PC-9 (cell line): Measurements from ENCODE around the gene SIRPD. TPM values are rescaled to one million over a fixed set of nuclear protein-coding genes. Genes with fewer than 3 reads are reported as not detected.

ENCODE experiments used
- BruUV-seq: library from RNA; stranded (reverse); fragments of 400-500 nt; replicated peaks from 2 replicates; lab custom pipeline; 2021; lab: Mats Ljungman, UMichigan
- CTCF ChIA-PET: fragments of 300-600 bp; sonication (Branson Sonifier 250); formaldehyde crosslinking; loops from one replicate; lab custom pipeline; 2022; ENCODE audit warnings: antibody characterized with exemption; lab: Charles Lee
- POLR2A ChIA-PET: fragments of 300-600 bp; sonication (Branson Sonifier 250); formaldehyde crosslinking; loops from one replicate; lab custom pipeline; 2022; ENCODE audit warnings: antibody characterized with exemption; ENCODE audit not compliant: unreplicated experiment; lab: Charles Lee
- DNase-seq, 2 experiments: peaks; one replicate each; pipeline versions ENCODE4 v3.0.0 to v3.0.0-alpha.2; 2015 to 2022; ENCODE audit warnings: mixed read lengths in 1 of 2
- H2AFZ ChIP-seq: fragments of 200-600 bp; sonication (generic); 2 replicates; pipeline ENCODE4 v1.8.1; 2017; ENCODE audit warnings: antibody characterized with exemption
- H3F3A ChIP-seq: fragments of 200-600 bp; sonication (generic); 2 replicates; pipeline ENCODE4 v1.8.1; 2017; ENCODE audit warnings: antibody characterized with exemption, mild to moderate bottlenecking, low read depth; ENCODE audit not compliant: insufficient read depth
- H3K27ac ChIP-seq: fragments of 200-600 bp; sonication (generic); 2 replicates; pipeline ENCODE4 v1.6.1; 2016; ENCODE audit warnings: mixed run types
- H3K27me3 ChIP-seq: fragments of 200-600 bp; sonication (generic); 2 replicates; pipeline ENCODE4 v1.6.1; 2016; ENCODE audit warnings: low read depth, mixed run types; ENCODE audit not compliant: insufficient read depth
- H3K36me3 ChIP-seq: fragments of 200-600 bp; sonication (generic); 2 replicates; pipeline ENCODE4 v1.6.1; 2016; ENCODE audit warnings: low read depth, mixed run types
- H3K4me1 ChIP-seq: fragments of 200-600 bp; sonication (generic); replicated peaks from 2 replicates; pipeline ENCODE4 v1.6.1; 2016; ENCODE audit warnings: mixed run types; ENCODE audit not compliant: insufficient read depth
- H3K4me2 ChIP-seq: fragments of 200-600 bp; sonication (generic); 2 replicates; pipeline ENCODE4 v1.6.1; 2017; ENCODE audit warnings: mixed run types
- H3K4me3 ChIP-seq: fragments of 200-600 bp; sonication (generic); 2 replicates; pipeline ENCODE4 v1.6.1; 2016; ENCODE audit warnings: mixed run types
- H3K79me2 ChIP-seq: fragments of 200-600 bp; sonication (generic); 2 replicates; pipeline ENCODE4 v1.6.1; 2017; ENCODE audit warnings: low read depth, mixed run types
- H3K9me2 ChIP-seq: fragments of 200-600 bp; sonication (generic); 2 replicates; pipeline ENCODE4 v1.8.1; 2017; ENCODE audit warnings: mild to moderate bottlenecking; ENCODE audit not compliant: insufficient read depth
- H3K9me3 ChIP-seq: fragments of 200-600 bp; sonication (generic); 2 replicates; pipeline ENCODE4 v1.8.1; 2016; ENCODE audit warnings: low read depth; ENCODE audit not compliant: insufficient read depth
- H4K20me1 ChIP-seq: fragments of 200-600 bp; sonication (generic); 2 replicates; pipeline ENCODE4 v1.8.1; 2017; ENCODE audit not compliant: insufficient read depth
- CTCF ChIP-seq: fragments of 200-600 bp; sonication (generic); conservative IDR thresholded peaks from 2 replicates; pipeline ENCODE4 v1.6.1; 2017; ENCODE audit warnings: mixed run types, antibody characterized with exemption, mild to moderate bottlenecking, moderate library complexity
- EZH2 ChIP-seq: fragments of 200-600 bp; sonication (generic); IDR thresholded peaks from 2 replicates; pipeline ENCODE4 v1.8.0; 2017; ENCODE audit warnings: antibody characterized with exemption, low read depth
- intact Hi-C: fragments of 100-400 bp; cut with micrococcal nuclease; formaldehyde crosslinking; loops from one replicate; pipeline ENCODE4 v1.10.0; 2022; ENCODE audit not compliant: unreplicated experiment
- total RNA-seq: library from RNA; stranded (reverse); gene quantifications from 2 replicates; pipeline ENCODE4 v1.2.3, GENCODE V29; 2021

Gene SIRPD
- total RNA-seq, 1 experiment from 2014 or later: 0.37 TPM

GRCh38 chr20:1508574-1508973 lies 48.9 kb downstream of the SIRPD start:
- Histone ChIP-seq H3F3A (peaks cover 17% of the 10 kb centered on the region), H3K79me2 (no peaks in the 10 kb centered on the region), H4K20me1 (no peaks in the 10 kb centered on the region), H3K4me1 (peaks cover 28% of the 10 kb centered on the region), H2AFZ (no peak overlapping the region), H3K36me3 (no peaks in the 10 kb centered on the region), H3K9me3 (peaks cover 8% of the 10 kb centered on the region), H3K4me3 (no peak overlapping the region), H3K27ac (no peak overlapping the region), H3K27me3 (no peaks in the 10 kb centered on the region), H3K9me2 (no peaks in the 10 kb centered on the region), H3K4me2 (no peak overlapping the region)
- ChIA-PET POLR2A (no interaction called here), CTCF (interaction anchor here (0.6 to 1.8 kb wide), 4 partner anchors 54 to 268 kb away, joined by 3 to 7 read pairs (median 3); no protein-coding TSS in a partner anchor)
- DNase-seq: no peak
- intact Hi-C loops: loop anchor here (5.0 kb wide), 1 partner anchor 124 kb away; no protein-coding TSS in a partner anchor
- no TSS peak for BruUV-seq
- TF ChIP-seq EZH2: no peak
- TF ChIP-seq CTCF: no peak

GRCh38 chr20:1507276-1507675 lies 50.2 kb downstream of the SIRPD start:
- Histone ChIP-seq H3K9me2 (no peaks in the 10 kb centered on the region), H2AFZ (no peak overlapping the region), H3K4me3 (no peak overlapping the region), H3K27me3 (no peaks in the 10 kb centered on the region), H3K4me2 (no peak overlapping the region), H3K36me3 (no peaks in the 10 kb centered on the region), H4K20me1 (no peaks in the 10 kb centered on the region), H3K9me3 (peaks cover 8% of the 10 kb centered on the region; the same call in 1 of the 2 replicates), H3F3A (peaks cover 17% of the 10 kb centered on the region), H3K79me2 (no peaks in the 10 kb centered on the region), H3K4me1 (peaks cover 32% of the 10 kb centered on the region), H3K27ac (no peak overlapping the region)
- TF ChIP-seq CTCF (no peak), EZH2 (no peak)
- intact Hi-C loops: loop anchor here (5.0 kb wide), 1 partner anchor 125 kb away; no protein-coding TSS in a partner anchor
- no peak for DNase-seq
- ChIA-PET CTCF (interaction anchor here (0.5 to 1.8 kb wide), 3 partner anchors 52 to 269 kb away, joined by 3 to 7 read pairs (median 3); no protein-coding TSS in a partner anchor), POLR2A (no interaction called here)
- no TSS peak for BruUV-seq

GRCh38 chr20:1505871-1506270 lies 51.6 kb downstream of the SIRPD start:
- POLR2A ChIA-PET: interaction anchor here (0.7 kb wide), 1 partner anchor 170 kb away, joined by 8 read pairs; no protein-coding TSS in a partner anchor
- BruUV-seq: no TSS peak

More at GRCh38 chr20:1505871-1506270, 51.6 kb downstream of the SIRPD start:
- intact Hi-C loops: loop anchor here (1.0 to 5.0 kb wide), 3 partner anchors 61 to 228 kb away; no protein-coding TSS in a partner anchor
- Histone ChIP-seq H2AFZ (no peak overlapping the region), H3K9me2 (no peaks in the 10 kb centered on the region), H3K79me2 (no peaks in the 10 kb centered on the region), H3K27ac (peak overlapping the region; percentile 73), H3K36me3 (no peaks in the 10 kb centered on the region), H3F3A (peaks cover 17% of the 10 kb centered on the region), H3K27me3 (no peaks in the 10 kb centered on the region), H3K4me2 (peak overlapping the region; percentile 41), H3K4me3 (no peak overlapping the region), H3K9me3 (peaks cover 17% of the 10 kb centered on the region), H3K4me1 (peaks cover 32% of the 10 kb centered on the region), H4K20me1 (no peaks in the 10 kb centered on the region)
- peak in 1 of 2 experiments; percentile 38 for DNase-seq
- CTCF ChIA-PET: interaction anchor here (0.8 kb wide), 1 partner anchor 296 kb away, joined by 3 read pairs; no protein-coding TSS in a partner anchor
- no peak for TF ChIP-seq EZH2
- no peak for TF ChIP-seq CTCF
